ENCODE measurements around the gene CBX7. TPM values are rescaled to one million over a fixed set of nuclear protein-coding genes. Genes with fewer than 3 reads are reported as not detected.

The CBX7 gene
- total and polyA plus RNA-seq, 2 experiments from 2014 or later: 2.6 to 11.5 TPM

DNA sequence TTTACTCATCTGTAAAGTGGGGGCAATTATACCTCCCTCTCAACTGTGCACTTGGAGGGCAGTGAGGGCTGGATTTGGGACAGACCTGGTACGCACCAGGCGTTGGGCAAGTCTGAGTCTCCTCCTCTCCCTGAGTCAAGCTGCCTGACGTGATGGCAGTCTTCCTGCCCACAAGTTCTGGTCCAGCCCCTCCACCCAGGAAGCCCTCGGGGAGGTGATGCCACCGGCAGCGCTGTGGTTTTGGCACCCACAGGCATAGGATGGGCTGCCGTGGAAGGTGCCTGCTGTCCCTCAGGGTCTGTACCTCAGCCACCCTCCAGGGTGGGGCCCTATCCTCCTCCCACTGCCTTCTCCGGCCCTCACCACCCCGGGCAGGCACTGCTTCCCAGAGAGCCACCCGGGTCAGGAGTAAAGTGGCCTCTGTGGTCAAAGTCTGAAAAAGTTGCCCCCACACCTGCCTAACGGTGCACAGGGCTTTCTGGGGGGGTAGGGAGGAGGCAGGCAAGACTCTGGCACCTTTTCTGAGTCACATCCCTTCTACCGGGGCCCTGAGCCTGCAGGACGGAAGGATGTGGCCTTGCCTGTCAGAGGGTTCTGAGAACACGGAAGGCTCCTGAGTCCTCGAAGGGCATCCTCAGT is 61.9 kb downstream of the CBX7 start (continued):
- TF ChIP-seq JUNB (IDR thresholded peaks at IDR 0.05; ENCODE audit: unreplicated experiment): no peak
- TF ChIP-seq, protein P1, sequence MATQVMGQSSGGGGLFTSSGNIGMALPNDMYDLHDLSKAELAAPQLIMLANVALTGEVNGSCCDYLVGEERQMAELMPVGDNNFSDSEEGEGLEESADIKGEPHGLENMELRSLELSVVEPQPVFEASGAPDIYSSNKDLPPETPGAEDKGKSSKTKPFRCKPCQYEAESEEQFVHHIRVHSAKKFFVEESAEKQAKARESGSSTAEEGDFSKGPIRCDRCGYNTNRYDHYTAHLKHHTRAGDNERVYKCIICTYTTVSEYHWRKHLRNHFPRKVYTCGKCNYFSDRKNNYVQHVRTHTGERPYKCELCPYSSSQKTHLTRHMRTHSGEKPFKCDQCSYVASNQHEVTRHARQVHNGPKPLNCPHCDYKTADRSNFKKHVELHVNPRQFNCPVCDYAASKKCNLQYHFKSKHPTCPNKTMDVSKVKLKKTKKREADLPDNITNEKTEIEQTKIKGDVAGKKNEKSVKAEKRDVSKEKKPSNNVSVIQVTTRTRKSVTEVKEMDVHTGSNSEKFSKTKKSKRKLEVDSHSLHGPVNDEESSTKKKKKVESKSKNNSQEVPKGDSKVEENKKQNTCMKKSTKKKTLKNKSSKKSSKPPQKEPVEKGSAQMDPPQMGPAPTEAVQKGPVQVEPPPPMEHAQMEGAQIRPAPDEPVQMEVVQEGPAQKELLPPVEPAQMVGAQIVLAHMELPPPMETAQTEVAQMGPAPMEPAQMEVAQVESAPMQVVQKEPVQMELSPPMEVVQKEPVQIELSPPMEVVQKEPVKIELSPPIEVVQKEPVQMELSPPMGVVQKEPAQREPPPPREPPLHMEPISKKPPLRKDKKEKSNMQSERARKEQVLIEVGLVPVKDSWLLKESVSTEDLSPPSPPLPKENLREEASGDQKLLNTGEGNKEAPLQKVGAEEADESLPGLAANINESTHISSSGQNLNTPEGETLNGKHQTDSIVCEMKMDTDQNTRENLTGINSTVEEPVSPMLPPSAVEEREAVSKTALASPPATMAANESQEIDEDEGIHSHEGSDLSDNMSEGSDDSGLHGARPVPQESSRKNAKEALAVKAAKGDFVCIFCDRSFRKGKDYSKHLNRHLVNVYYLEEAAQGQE (IDR thresholded peaks at IDR 0.05; ENCODE audit: unreplicated experiment): no peak
- TF ChIP-seq, protein P2, sequence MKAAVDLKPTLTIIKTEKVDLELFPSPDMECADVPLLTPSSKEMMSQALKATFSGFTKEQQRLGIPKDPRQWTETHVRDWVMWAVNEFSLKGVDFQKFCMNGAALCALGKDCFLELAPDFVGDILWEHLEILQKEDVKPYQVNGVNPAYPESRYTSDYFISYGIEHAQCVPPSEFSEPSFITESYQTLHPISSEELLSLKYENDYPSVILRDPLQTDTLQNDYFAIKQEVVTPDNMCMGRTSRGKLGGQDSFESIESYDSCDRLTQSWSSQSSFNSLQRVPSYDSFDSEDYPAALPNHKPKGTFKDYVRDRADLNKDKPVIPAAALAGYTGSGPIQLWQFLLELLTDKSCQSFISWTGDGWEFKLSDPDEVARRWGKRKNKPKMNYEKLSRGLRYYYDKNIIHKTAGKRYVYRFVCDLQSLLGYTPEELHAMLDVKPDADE (IDR thresholded peaks at IDR 0.05): no peak
- no peak for TF ChIP-seq ZNF331 (CRISPR knock-in tag; IDR thresholded peaks at IDR 0.05; ENCODE audit: low read depth)
- TF ChIP-seq EZH2 (IDR thresholded peaks at IDR 0.05; ENCODE audit: low read depth, unreplicated experiment): no peak
- TF ChIP-seq POLR2AphosphoS5 (IDR thresholded peaks at IDR 0.05; ENCODE audit: low read depth): no peak

GRCh38 chr22:39089928-39090327 is 62.6 kb downstream of the CBX7 start:
- Histone ChIP-seq H3F3A (replicated peaks; ENCODE audit: low read depth) (no peaks in the 10 kb centered on the region), H3K27ac (ENCODE audit: low read depth) (no peak overlapping the region), H3K4me2 (no peak overlapping the region), H2AFZ (no peak overlapping the region), H3K4me1 (ENCODE audit: insufficient read depth) (peaks cover 5% of the 10 kb centered on the region; the same call in 1 of the 2 replicates), H3K79me2 (replicated peaks; ENCODE audit: insufficient read depth) (no peaks in the 10 kb centered on the region), H3K36me3 (ENCODE audit: insufficient read depth) (no peaks in the 10 kb centered on the region), H4K20me1 (replicated peaks; ENCODE audit: insufficient read depth) (no peaks in the 10 kb centered on the region), H3K27me3 (ENCODE audit: insufficient read depth) (no peaks in the 10 kb centered on the region), H3K4me3 (no peak overlapping the region), H3K9me2 (ENCODE audit: insufficient read depth) (no peaks in the 10 kb centered on the region)
- Mint-ChIP-seq H3K27ac (no peak overlapping the region), H3K4me1 (peaks cover 20% of the 10 kb centered on the region), H3K9me3 (no peaks in the 10 kb centered on the region), H3K36me3 (ENCODE audit: low read depth) (no peaks in the 10 kb centered on the region), H3K4me3 (no peak overlapping the region), H3K27me3 (ENCODE audit: insufficient read depth, low read depth, poor library complexity) (peaks cover 17% of the 10 kb centered on the region)
- DNase-seq (ENCODE audit: low spot score) (no peak), ATAC-seq (no peak)
- TF ChIP-seq, protein P3, sequence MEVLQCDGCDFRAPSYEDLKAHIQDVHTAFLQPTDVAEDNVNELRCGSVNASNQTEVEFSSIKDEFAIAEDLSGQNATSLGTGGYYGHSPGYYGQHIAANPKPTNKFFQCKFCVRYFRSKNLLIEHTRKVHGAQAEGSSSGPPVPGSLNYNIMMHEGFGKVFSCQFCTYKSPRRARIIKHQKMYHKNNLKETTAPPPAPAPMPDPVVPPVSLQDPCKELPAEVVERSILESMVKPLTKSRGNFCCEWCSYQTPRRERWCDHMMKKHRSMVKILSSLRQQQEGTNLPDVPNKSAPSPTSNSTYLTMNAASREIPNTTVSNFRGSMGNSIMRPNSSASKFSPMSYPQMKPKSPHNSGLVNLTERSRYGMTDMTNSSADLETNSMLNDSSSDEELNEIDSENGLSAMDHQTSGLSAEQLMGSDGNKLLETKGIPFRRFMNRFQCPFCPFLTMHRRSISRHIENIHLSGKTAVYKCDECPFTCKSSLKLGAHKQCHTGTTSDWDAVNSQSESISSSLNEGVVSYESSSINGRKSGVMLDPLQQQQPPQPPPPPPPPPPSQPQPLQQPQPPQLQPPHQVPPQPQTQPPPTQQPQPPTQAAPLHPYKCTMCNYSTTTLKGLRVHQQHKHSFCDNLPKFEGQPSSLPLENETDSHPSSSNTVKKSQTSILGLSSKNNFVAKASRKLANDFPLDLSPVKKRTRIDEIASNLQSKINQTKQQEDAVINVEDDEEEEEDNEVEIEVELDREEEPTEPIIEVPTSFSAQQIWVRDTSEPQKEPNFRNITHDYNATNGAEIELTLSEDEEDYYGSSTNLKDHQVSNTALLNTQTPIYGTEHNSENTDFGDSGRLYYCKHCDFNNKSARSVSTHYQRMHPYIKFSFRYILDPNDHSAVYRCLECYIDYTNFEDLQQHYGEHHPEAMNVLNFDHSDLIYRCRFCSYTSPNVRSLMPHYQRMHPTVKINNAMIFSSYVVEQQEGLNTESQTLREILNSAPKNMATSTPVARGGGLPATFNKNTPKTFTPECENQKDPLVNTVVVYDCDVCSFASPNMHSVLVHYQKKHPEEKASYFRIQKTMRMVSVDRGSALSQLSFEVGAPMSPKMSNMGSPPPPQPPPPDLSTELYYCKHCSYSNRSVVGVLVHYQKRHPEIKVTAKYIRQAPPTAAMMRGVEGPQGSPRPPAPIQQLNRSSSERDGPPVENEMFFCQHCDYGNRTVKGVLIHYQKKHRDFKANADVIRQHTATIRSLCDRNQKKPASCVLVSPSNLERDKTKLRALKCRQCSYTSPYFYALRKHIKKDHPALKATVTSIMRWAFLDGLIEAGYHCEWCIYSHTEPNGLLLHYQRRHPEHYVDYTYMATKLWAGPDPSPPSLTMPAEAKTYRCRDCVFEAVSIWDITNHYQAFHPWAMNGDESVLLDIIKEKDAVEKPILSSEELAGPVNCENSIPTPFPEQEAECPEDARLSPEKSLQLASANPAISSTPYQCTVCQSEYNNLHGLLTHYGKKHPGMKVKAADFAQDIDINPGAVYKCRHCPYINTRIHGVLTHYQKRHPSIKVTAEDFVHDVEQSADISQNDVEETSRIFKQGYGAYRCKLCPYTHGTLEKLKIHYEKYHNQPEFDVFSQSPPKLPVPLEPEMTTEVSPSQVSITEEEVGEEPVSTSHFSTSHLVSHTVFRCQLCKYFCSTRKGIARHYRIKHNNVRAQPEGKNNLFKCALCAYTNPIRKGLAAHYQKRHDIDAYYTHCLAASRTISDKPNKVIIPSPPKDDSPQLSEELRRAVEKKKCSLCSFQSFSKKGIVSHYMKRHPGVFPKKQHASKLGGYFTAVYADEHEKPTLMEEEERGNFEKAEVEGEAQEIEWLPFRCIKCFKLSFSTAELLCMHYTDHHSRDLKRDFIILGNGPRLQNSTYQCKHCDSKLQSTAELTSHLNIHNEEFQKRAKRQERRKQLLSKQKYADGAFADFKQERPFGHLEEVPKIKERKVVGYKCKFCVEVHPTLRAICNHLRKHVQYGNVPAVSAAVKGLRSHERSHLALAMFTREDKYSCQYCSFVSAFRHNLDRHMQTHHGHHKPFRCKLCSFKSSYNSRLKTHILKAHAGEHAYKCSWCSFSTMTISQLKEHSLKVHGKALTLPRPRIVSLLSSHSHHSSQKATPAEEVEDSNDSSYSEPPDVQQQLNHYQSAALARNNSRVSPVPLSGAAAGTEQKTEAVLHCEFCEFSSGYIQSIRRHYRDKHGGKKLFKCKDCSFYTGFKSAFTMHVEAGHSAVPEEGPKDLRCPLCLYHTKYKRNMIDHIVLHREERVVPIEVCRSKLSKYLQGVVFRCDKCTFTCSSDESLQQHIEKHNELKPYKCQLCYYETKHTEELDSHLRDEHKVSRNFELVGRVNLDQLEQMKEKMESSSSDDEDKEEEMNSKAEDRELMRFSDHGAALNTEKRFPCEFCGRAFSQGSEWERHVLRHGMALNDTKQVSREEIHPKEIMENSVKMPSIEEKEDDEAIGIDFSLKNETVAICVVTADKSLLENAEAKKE (CRISPR knock-in tag; IDR thresholded peaks at IDR 0.05): no peak
- TF ChIP-seq, protein P1 (IDR thresholded peaks at IDR 0.05; ENCODE audit: unreplicated experiment): no peak
- TF ChIP-seq POLR2AphosphoS5 (IDR thresholded peaks at IDR 0.05; ENCODE audit: low read depth) (no peak), CREB1 (CRISPR knock-in tag; IDR thresholded peaks at IDR 0.05; ENCODE audit: low read depth) (no peak), JUNB (IDR thresholded peaks at IDR 0.05; ENCODE audit: unreplicated experiment) (no peak), NANOG (IDR thresholded peaks at IDR 0.05; ENCODE audit: borderline replicate concordance) (no peak)

Data from GM23338 (cell line).